Left ventricle myocardium inferior (tissue), 1 donor: ENCODE results near the gene EIF4EBP2. TPM values are rescaled to one million over a fixed set of nuclear protein-coding genes. Genes with fewer than 3 reads are reported as not detected.

Source experiments
- DNase-seq: peaks from one replicate; pipeline ENCODE4 v3.0.0-alpha.2; 2020
- H3K27ac ChIP-seq: fragments of 200-600 bp; replicated peaks from 2 replicates; pipeline ENCODE4 v1.8.0; 2021
- H3K27me3 ChIP-seq: fragments of 200-600 bp; 2 replicates; pipeline ENCODE4 v1.8.0; 2021; ENCODE audit warnings: low read depth
- H3K36me3 ChIP-seq: fragments of 200-600 bp; 2 replicates; pipeline ENCODE4 v1.8.0; 2021
- H3K4me1 ChIP-seq: fragments of 200-600 bp; 2 replicates; pipeline ENCODE4 v1.8.0; 2021
- H3K4me3 ChIP-seq: fragments of 200-600 bp; 2 replicates; pipeline ENCODE4 v1.8.0; 2021; ENCODE audit warnings: mild to moderate bottlenecking, moderate library complexity
- H3K9me3 ChIP-seq: fragments of 200-600 bp; replicated peaks from 2 replicates; pipeline ENCODE4 v1.8.0; 2021
- intact Hi-C: fragments of 100-400 bp; cut with micrococcal nuclease; formaldehyde crosslinking; loops from one replicate; pipeline ENCODE4 v1.11.0; 2022
- total RNA-seq: library from RNA; stranded (reverse); fragmentation: NEBNext Ultra II Directional; extraction: Animal tissue kit (Norgen Biotek cat#: 25700); gene quantifications from one replicate; pipeline ENCODE4 v1.2.1, GENCODE V29; 2021
- TF ChIP-seq, protein P1 (sequence below): fragments of 200-600 bp; IDR thresholded peaks from 2 replicates; pipeline ENCODE4 v1.8.0; 2021; ENCODE audit warnings: antibody characterized with exemption, mild to moderate bottlenecking, borderline replicate concordance
- donor health status: DM: no; HTN: yes; CAD: no; lungs with severe emphysema.

EIF4EBP2 gene
- total RNA-seq, 1 donor from 2014 or later: 75.1 TPM

DNA sequence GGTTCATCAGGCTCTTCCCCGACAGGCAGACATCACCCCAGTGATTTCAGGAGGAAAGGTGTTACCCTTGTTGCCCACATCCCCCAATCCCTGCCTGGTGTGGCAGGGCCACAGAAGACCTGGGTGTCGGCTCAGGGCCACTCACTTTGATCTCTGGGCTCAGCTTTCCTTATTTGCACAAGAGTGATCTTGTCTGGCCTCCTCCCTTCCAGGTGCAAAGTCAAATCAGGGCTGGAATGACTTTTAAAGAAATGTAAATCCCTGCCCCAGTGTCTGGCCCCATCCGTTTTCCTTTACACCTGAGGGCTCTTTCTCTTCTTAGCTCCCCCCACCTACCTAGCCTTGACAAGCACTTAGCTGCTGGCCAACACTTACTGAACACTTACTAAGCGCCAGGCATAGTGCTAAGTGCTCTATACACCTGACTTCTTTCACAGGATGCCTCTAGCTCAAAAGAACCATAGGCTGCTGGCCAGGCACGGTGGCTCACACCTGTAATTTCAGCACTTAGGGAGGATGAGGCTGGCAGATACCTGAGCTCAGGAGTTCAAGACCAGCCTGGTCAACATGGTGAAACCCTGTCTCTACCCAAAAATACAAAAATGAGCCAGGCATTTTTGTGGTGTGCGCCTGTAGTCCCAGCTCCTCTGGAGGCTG is 38.5 kb downstream of the EIF4EBP2 start:
- H3K27ac ChIP-seq: no peak overlapping the region
- intact Hi-C loops: no loop called here
- H3K27me3 ChIP-seq: peaks cover 46% of the 10 kb centered on the region
- TF ChIP-seq, protein P1, sequence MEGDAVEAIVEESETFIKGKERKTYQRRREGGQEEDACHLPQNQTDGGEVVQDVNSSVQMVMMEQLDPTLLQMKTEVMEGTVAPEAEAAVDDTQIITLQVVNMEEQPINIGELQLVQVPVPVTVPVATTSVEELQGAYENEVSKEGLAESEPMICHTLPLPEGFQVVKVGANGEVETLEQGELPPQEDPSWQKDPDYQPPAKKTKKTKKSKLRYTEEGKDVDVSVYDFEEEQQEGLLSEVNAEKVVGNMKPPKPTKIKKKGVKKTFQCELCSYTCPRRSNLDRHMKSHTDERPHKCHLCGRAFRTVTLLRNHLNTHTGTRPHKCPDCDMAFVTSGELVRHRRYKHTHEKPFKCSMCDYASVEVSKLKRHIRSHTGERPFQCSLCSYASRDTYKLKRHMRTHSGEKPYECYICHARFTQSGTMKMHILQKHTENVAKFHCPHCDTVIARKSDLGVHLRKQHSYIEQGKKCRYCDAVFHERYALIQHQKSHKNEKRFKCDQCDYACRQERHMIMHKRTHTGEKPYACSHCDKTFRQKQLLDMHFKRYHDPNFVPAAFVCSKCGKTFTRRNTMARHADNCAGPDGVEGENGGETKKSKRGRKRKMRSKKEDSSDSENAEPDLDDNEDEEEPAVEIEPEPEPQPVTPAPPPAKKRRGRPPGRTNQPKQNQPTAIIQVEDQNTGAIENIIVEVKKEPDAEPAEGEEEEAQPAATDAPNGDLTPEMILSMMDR: no peak
- peaks cover 25% of the 10 kb centered on the region for H3K4me1 ChIP-seq
- no peak for DNase-seq
- H3K36me3 ChIP-seq: no peaks in the 10 kb centered on the region
- H3K4me3 ChIP-seq: no peak overlapping the region
- no peaks in the 10 kb centered on the region for H3K9me3 ChIP-seq

DNA sequence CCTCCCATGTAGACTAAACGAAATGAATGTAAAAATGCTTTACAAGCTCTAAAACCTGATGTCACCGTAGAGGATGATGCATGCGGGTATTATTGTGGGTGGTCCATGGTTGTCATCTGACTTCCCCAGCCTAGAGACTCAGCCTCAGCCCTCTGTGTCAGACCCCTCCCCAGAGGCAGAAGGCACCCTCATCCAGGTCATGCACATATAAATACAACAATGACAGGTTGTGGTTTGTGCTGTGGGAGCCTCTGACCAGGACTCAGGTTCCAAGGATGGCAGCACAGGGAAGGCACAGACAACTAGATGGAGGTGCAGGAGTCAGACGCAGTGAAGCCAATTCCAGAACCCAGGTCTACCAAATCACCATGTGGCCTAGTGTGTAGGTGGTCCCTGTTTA is 40.8 kb downstream of the EIF4EBP2 start:
- TF ChIP-seq, protein P1: no peak
- Histone ChIP-seq H3K4me1 (peaks cover 29% of the 10 kb centered on the region), H3K9me3 (no peaks in the 10 kb centered on the region), H3K27me3 (peaks cover 37% of the 10 kb centered on the region), H3K4me3 (no peak overlapping the region), H3K27ac (no peak overlapping the region), H3K36me3 (no peaks in the 10 kb centered on the region)
- no peak for DNase-seq
- intact Hi-C loops: no loop called here

DNA sequence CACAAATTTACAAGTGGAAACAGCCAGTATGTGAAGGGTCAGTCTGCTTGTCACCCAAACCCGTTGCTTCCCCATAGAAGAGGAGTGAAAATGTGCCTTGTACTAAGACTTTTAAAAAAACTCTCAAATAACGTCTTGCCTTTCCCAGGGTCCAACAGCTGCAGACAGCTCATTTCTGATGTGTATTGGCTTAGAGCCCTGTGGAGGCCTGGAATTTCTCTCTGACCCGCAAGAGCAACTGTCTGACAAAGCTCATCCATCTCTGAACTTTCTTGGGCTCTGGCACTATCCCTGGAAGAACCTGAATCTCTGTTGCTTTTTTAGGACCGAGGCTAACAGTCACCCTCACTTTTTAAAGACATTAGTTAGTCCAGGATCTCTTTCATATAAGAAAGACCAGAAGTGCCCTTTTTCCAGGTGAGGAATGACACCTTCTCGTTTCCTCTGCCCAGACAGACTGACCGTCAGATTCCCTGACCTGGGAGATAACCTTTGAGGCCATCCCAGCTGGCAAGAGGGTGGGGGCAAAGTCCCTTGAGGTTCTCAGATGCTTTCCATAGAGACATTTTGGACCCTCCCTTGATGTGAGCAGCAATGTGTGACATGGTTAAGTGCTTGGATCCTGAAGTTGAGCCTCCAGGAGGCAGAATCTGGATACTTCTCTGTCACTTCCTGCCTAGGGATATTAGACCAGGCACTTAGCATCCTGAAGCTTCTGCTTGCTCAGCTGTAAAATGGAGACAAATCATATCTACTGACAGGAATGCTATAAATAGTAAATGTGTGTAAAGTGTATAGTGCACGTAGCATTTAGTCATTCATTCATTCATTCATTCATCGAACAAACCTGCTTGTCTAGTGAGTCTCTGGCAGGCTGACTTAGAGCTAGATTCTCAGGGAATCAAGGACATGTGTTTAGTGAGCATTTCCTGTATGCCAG is 42.0 kb downstream of the EIF4EBP2 start:
- TF ChIP-seq, protein P1: no peak
- H3K27ac ChIP-seq: no peak overlapping the region

DNA sequence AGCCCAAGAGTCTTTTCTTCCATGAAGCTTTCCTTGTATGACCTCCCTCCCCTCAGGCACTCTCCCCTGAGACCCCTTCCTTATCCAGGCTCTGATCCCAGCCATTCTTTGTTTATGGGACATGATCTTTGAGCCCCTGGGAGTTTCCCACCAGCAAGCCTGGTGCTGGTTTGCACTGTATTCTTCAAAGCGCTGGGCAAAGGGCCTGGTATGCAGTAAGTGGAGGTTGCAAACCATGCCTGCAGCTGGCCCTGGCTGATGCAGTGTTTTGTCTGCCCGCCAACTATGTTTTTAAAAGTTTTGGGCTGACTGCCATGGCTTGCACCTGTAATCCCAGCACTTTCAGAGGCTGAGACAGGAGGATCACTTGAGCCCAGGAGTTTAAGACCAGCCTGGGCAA is 44.3 kb downstream of the EIF4EBP2 start:
- intact Hi-C loops: no loop called here
- Histone ChIP-seq H3K9me3 (no peaks in the 10 kb centered on the region), H3K27ac (no peak overlapping the region), H3K4me1 (peaks cover 12% of the 10 kb centered on the region), H3K27me3 (peaks cover 2% of the 10 kb centered on the region), H3K4me3 (no peak overlapping the region), H3K36me3 (no peaks in the 10 kb centered on the region)
- TF ChIP-seq, protein P1: no peak
- no peak for DNase-seq

More for the DNA sequence above, 42.0 kb downstream of the EIF4EBP2 start:
- intact Hi-C loops: no loop called here
- DNase-seq: no peak
- Histone ChIP-seq H3K36me3 (no peaks in the 10 kb centered on the region), H3K4me3 (no peak overlapping the region), H3K4me1 (peaks cover 19% of the 10 kb centered on the region), H3K9me3 (no peaks in the 10 kb centered on the region), H3K27me3 (peaks cover 25% of the 10 kb centered on the region)

DNA sequence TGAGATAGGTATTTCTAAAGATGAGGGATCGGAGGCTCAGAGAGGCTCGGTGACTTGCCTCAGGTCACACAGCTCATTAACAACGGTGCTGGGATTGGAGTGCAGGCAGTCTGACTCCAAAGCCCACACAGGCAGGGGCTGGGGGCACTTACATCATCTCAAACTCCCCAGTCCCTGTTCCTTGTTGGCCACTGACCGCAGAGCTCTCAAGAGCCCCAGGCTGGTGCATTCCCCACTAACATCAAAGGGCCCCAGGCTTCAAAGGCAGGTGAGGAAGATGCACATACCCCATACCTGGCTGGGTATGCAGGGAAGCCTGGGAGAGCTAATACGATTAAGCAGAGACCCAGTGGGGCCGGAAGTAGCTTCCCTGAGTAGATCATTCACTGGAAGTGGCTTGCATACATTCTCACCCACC is 51.3 kb downstream of the EIF4EBP2 start:
- Histone ChIP-seq H3K27ac (no peak overlapping the region), H3K4me1 (peaks cover 28% of the 10 kb centered on the region), H3K9me3 (no peaks in the 10 kb centered on the region), H3K36me3 (no peaks in the 10 kb centered on the region), H3K4me3 (no peak overlapping the region), H3K27me3 (no peaks in the 10 kb centered on the region)
- no peak for DNase-seq
- intact Hi-C loops: no loop called here
- TF ChIP-seq, protein P1: no peak
